IPS DF 4.7 (cell line): Measurements from ENCODE around the gene GDPD1.

Experiments
- DNase-seq: peaks from one replicate; pipeline ENCODE4 v3.0.0-alpha.2; 2013; ENCODE audit warnings: low spot score; ENCODE audit errors: extremely low read depth

GDPD1 gene

GRCh38 chr17:59315866-59316265 lies 95.6 kb downstream of the GDPD1 start:
- no peak for DNase-seq
